MCF 10A (cell line): ENCODE measurements around the gene GRIP1. TPM values are rescaled to one million over a fixed set of nuclear protein-coding genes. Genes with fewer than 3 reads are reported as not detected.

ENCODE experiments used
- BruUV-seq: library from RNA; stranded (reverse); fragments of 400-500 nt; replicated peaks from 2 replicates; lab custom pipeline; 2021; lab: Mats Ljungman, UMichigan
- CTCF ChIA-PET: fragments of 300-600 bp; sonication (Branson Sonifier 250); formaldehyde crosslinking; extraction: SDS; loops from one replicate; lab custom pipeline; 2021; ENCODE audit warnings: antibody characterized with exemption, inconsistent platforms; lab: Yijun Ruan, JAX
- POLR2A ChIA-PET: fragments of 300-600, 350-650 bp; sonication (Branson Sonifier 250); formaldehyde crosslinking; extraction: SDS; loops from one replicate; lab custom pipeline; 2020; ENCODE audit warnings: antibody characterized with exemption, inconsistent platforms; lab: Yijun Ruan, JAX
- DNase-seq: peaks from one replicate; pipeline ENCODE4 v3.0.0-alpha.2; 2018; ENCODE audit not compliant: unreplicated experiment
- H3K27ac Mint-ChIP-seq: one replicate; pipeline ENCODE4 v1.8.0; 2022; ENCODE audit warnings: mild to moderate bottlenecking, low read depth, mixed read lengths; ENCODE audit not compliant: unreplicated experiment
- H3K27me3 Mint-ChIP-seq: one replicate; pipeline ENCODE4 v1.8.0; 2022; ENCODE audit warnings: mixed read lengths; ENCODE audit not compliant: insufficient read depth, unreplicated experiment
- H3K36me3 Mint-ChIP-seq: one replicate; pipeline ENCODE4 v1.8.0; 2022; ENCODE audit warnings: mild to moderate bottlenecking, moderate library complexity, mixed read lengths; ENCODE audit not compliant: insufficient read depth, unreplicated experiment
- H3K4me1 Mint-ChIP-seq: one replicate; pipeline ENCODE4 v1.8.0; 2022; ENCODE audit warnings: mixed read lengths; ENCODE audit not compliant: insufficient read depth, unreplicated experiment
- H3K4me3 Mint-ChIP-seq: one replicate; pipeline ENCODE4 v1.8.0; 2022; ENCODE audit warnings: mild to moderate bottlenecking, moderate library complexity, mixed read lengths; ENCODE audit not compliant: unreplicated experiment
- H3K9me3 Mint-ChIP-seq: one replicate; pipeline ENCODE4 v1.8.0; 2022; ENCODE audit warnings: mixed read lengths; ENCODE audit not compliant: unreplicated experiment
- intact Hi-C: fragments of 100-400 bp; cut with micrococcal nuclease; formaldehyde crosslinking; loops from 2 replicates; pipeline ENCODE4 v1.14.1; 2022
- total RNA-seq: library from RNA; stranded (reverse); gene quantifications from 2 replicates; pipeline ENCODE4 v1.2.3, GENCODE V29; 2022
- TF ChIP-seq, protein P1 (sequence below): fragments of 200-600 bp; IDR thresholded peaks from one replicate; pipeline ENCODE4 v1.8.0; 2022; ENCODE audit warnings: antibody characterized with exemption, mild to moderate bottlenecking; ENCODE audit not compliant: unreplicated experiment

GRIP1 gene
- total RNA-seq, 1 experiment from 2014 or later, result 8.2 TPM

DNA sequence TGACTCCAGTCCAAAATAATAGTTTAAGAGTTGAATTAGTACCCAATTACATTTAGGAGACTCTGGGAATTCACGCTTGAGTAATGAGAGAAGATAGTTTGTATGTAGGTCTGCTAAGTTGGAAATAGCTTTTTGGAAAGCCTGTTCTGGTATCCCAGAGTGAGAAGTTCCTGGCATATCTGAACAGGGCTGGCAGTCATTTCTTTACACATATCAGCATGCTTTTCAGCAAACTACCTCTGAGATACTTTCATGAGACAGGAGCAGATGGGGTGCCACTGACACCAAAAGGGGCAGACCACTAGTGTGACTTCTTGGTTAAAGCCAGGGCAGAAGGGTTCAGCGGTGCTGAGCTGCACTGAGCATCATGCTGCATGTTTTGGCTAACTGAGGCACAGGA is 45.1 kb upstream of the GRIP1 start:
- DNase-seq, result no peak
- POLR2A ChIA-PET, result no interaction called here
- Mint-ChIP-seq H3K36me3 (no peaks in the 10 kb centered on the region), H3K27ac (no peak overlapping the region), H3K27me3 (peaks cover 15% of the 10 kb centered on the region), H3K9me3 (no peaks in the 10 kb centered on the region), H3K4me1 (no peaks in the 10 kb centered on the region), H3K4me3 (no peak overlapping the region)
- no TSS peak for BruUV-seq
- CTCF ChIA-PET, result interaction anchor here (0.6 kb wide), 1 partner anchor 308 kb away, joined by 3 read pairs; no protein-coding TSS in a partner anchor
- TF ChIP-seq, protein P1, sequence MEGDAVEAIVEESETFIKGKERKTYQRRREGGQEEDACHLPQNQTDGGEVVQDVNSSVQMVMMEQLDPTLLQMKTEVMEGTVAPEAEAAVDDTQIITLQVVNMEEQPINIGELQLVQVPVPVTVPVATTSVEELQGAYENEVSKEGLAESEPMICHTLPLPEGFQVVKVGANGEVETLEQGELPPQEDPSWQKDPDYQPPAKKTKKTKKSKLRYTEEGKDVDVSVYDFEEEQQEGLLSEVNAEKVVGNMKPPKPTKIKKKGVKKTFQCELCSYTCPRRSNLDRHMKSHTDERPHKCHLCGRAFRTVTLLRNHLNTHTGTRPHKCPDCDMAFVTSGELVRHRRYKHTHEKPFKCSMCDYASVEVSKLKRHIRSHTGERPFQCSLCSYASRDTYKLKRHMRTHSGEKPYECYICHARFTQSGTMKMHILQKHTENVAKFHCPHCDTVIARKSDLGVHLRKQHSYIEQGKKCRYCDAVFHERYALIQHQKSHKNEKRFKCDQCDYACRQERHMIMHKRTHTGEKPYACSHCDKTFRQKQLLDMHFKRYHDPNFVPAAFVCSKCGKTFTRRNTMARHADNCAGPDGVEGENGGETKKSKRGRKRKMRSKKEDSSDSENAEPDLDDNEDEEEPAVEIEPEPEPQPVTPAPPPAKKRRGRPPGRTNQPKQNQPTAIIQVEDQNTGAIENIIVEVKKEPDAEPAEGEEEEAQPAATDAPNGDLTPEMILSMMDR, result no peak
- intact Hi-C loops, result no loop called here

DNA sequence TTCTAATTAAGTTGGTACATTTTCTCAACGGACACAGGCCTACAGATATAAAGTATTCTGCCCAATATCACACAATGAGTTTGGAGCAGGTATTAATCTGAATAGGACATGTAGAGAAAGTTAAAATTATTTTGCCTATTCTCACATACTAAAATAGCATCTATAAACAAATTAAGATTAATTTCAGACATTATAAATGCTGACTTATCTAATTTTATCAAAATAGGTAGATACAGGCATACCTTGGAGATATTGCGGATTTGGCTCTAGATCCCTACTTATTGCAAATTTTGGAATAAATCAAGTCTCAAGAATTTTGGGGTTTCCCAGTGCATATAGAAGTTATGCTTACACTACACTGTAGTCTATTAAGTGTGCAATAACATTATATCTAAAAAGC is 41.0 kb upstream of the GRIP1 start:
- Mint-ChIP-seq H3K4me3 (no peak overlapping the region), H3K9me3 (no peaks in the 10 kb centered on the region), H3K36me3 (no peaks in the 10 kb centered on the region), H3K4me1 (no peaks in the 10 kb centered on the region), H3K27ac (no peak overlapping the region), H3K27me3 (peaks cover 22% of the 10 kb centered on the region)
- CTCF ChIA-PET, result no interaction called here
- POLR2A ChIA-PET, result no interaction called here
- no TSS peak for BruUV-seq
- no peak for DNase-seq
- TF ChIP-seq, protein P1, result no peak
- intact Hi-C loops, result no loop called here

DNA sequence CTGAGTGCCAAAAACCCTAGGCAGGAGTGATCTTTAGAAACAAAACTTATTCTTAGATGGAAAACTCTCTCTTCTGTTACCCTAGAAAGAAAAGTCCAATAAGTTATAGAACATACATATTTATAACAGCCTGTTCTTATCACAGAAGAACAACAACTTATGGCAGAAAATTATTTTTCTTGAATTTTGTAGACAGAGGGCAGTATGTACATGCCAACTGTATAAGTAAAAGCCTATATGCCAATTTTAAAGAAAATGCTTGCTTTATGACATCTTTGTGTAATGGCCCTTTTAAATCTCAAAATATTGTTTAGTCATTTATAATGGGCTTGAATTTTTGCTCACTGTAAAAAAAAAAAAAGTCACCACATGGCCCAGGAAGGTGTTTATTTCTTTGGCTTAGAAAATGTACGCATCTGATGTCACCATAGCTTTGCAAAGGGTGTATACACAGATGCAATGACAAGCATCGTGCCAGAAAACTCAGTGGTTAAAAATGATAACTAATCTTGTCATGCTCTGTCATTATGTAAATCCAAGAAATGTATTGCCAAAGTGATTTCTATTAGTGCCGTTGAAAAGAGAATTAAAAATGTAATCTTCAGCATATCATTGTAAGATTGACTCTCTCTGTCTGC is 38.3 kb upstream of the GRIP1 start:
- intact Hi-C loops, result loop anchor here (2.0 kb wide), 1 partner anchor 144 kb away; no protein-coding TSS in a partner anchor
- Mint-ChIP-seq H3K27ac (no peak overlapping the region), H3K4me1 (no peaks in the 10 kb centered on the region), H3K27me3 (peaks cover 42% of the 10 kb centered on the region), H3K4me3 (no peak overlapping the region), H3K36me3 (no peaks in the 10 kb centered on the region), H3K9me3 (no peaks in the 10 kb centered on the region)
- CTCF ChIA-PET, result interaction anchor here (0.7 kb wide), 1 partner anchor 379 kb away, joined by 3 read pairs; no protein-coding TSS in a partner anchor
- DNase-seq, result no peak
- TF ChIP-seq, protein P1, result no peak
- no TSS peak for BruUV-seq
- POLR2A ChIA-PET, result interaction anchor here (0.6 kb wide), 1 partner anchor 569 kb away, joined by 3 read pairs; no protein-coding TSS in a partner anchor

DNA sequence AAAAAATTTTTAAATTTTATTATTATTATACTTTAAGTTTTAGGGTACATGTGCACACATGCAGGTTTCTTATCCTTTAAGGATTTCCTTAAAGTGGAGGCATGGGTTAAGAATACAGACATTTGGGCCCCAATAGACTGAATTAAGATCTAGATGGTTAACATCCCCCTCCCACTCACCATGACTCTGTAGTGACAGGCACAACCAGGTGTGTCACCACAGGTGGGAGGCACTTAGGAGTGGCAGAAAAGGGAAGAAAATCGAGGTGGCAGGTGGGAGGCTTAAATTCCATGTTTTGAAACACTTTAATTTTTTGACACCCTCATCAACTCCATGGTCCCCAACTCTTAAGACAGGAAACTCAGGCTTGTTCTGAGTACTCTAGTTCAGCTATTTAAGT is 37.6 kb upstream of the GRIP1 start:
- Mint-ChIP-seq H3K4me3 (no peak overlapping the region), H3K4me1 (no peaks in the 10 kb centered on the region), H3K27ac (no peak overlapping the region), H3K27me3 (peaks cover 35% of the 10 kb centered on the region), H3K9me3 (no peaks in the 10 kb centered on the region), H3K36me3 (no peaks in the 10 kb centered on the region)
- TF ChIP-seq, protein P1, result no peak
- BruUV-seq, result no TSS peak
- intact Hi-C loops, result loop anchor here (2.0 kb wide), 1 partner anchor 144 kb away; no protein-coding TSS in a partner anchor
- CTCF ChIA-PET, result interaction anchor here (0.5 to 0.6 kb wide), 2 partner anchors 359 to 1410 kb away, joined by 3 to 9 read pairs; no protein-coding TSS in a partner anchor
- no peak for DNase-seq
- POLR2A ChIA-PET, result no interaction called here
